Dermis blood vessel endothelial cell (primary cell): ENCODE results near the gene ALDH16A1. TPM values are rescaled to one million over a fixed set of nuclear protein-coding genes. Genes with fewer than 3 reads are reported as not detected.

Experiments used
- DNase-seq: peaks from one replicate; pipeline ENCODE4 v3.0.0; 2010
- total RNA-seq: library from RNA; depleted of rRNA; stranded (reverse); fragments of >200 nt; gene quantifications from 2 replicates; pipeline ENCODE4 v1.2.3, GENCODE V29; 2014

Gene ALDH16A1
- total RNA-seq, 1 donor from 2014 or later: 55.3 TPM

GRCh38 chr19:49423985-49424303 is 29.1 kb upstream of the ALDH16A1 start:
- DNase-seq: no peak

- DNase-seq: no peak
Observed at GRCh38 chr19:49425178-49425577, 27.8 kb upstream of the ALDH16A1 start, which contains the start of gene GFY. Gene GFY (plus strand): TSS chr19:49425388. CDS start chr19:49426431, 1,043 bp downstream.

GRCh38 chr19:49425922-49426592 is 27.0 kb upstream of the ALDH16A1 start:
- no peak for DNase-seq

GRCh38 chr19:49427339-49427738 is 25.7 kb upstream of the ALDH16A1 start:
- no peak for DNase-seq

- no peak for DNase-seq
Observed at GRCh38 chr19:49427855-49428546, 25.0 kb upstream of the ALDH16A1 start.

- DNase-seq: no peak
Observed at GRCh38 chr19:49428547-49429451, 24.2 kb upstream of the ALDH16A1 start.

- DNase-seq: no peak
Observed at GRCh38 chr19:49430172-49430677, 22.8 kb upstream of the ALDH16A1 start.

- DNase-seq: peak; percentile 28
Observed at GRCh38 chr19:49430678-49431329, 22.2 kb upstream of the ALDH16A1 start.

GRCh38 chr19:49431330-49431749 is 21.7 kb upstream of the ALDH16A1 start:
- DNase-seq: no peak

GRCh38 chr19:49432141-49433073 is 20.6 kb upstream of the ALDH16A1 start:
- no peak for DNase-seq

GRCh38 chr19:49433240-49433901 is 19.7 kb upstream of the ALDH16A1 start:
- DNase-seq: no peak

- DNase-seq: peak; percentile 18
Observed at GRCh38 chr19:49434907-49435583, 18.0 kb upstream of the ALDH16A1 start.

- DNase-seq: no peak
Observed at GRCh38 chr19:49435670-49436069, 17.4 kb upstream of the ALDH16A1 start.

- peak; percentile 42 for DNase-seq
Observed at GRCh38 chr19:49436381-49437017, 16.5 kb upstream of the ALDH16A1 start.

GRCh38 chr19:49437231-49437630 is 15.8 kb upstream of the ALDH16A1 start:
- no peak for DNase-seq

- no peak for DNase-seq
Observed at GRCh38 chr19:49438261-49438660, 14.8 kb upstream of the ALDH16A1 start.

- no peak for DNase-seq
Observed at GRCh38 chr19:49439836-49440235, 13.2 kb upstream of the ALDH16A1 start.

- no peak for DNase-seq
Observed at GRCh38 chr19:49440439-49441209, 12.4 kb upstream of the ALDH16A1 start.
